DMS53 (cell line): ENCODE data around the gene PRKN.

Experiments
- DNase-seq: peaks from one replicate; lab custom pipeline; 2025; lab: John Stamatoyannopoulos, UW

Gene PRKN

GRCh38 chr6:161596807-161597520, 1130.6 kb downstream of the PRKN start:
- DNase-seq: peak; percentile 19

GRCh38 chr6:161594412-161594811, 1133.2 kb downstream of the PRKN start:
- no peak for DNase-seq

GRCh38 chr6:161590961-161591627, 1136.5 kb downstream of the PRKN start:
- DNase-seq: no peak

GRCh38 chr6:161586887-161587286, 1140.7 kb downstream of the PRKN start:
- no peak for DNase-seq

DNA sequence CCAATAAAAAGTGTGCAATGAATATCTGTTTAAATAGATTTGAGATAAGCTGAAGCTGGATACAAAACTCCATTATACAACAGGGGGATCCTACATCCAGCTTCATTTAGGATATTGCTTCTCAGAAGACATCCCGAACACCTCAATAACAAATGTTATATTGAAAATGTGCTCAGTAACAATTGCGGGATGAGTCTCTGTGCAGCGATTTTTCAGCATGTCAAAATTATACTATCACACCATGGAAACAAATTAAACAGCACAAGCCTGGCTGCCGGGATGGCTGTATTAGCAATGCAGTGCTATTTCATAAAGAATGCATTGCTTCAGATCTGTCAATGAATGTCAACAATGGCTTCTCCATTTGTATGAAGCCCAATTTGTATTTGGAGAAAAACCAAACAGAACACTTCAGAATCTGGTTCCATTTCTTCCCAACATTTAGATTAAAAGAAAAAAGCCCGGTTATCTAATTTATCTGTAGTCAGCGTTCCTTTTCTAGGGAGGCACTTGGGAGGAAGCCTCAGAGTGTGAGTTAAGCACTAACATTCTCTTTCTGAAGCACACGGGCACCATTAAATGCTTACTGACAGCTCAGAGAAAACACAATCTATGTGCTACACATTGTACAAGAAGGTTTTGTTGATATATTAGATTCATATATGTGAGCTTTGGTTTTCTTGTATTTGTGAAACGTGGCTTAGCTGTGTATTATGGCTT, 1142.8 kb downstream of the PRKN start:
- DNase-seq: no peak

- no peak for DNase-seq
Observed at GRCh38 chr6:161584051-161584450, 1143.5 kb downstream of the PRKN start.

DNA sequence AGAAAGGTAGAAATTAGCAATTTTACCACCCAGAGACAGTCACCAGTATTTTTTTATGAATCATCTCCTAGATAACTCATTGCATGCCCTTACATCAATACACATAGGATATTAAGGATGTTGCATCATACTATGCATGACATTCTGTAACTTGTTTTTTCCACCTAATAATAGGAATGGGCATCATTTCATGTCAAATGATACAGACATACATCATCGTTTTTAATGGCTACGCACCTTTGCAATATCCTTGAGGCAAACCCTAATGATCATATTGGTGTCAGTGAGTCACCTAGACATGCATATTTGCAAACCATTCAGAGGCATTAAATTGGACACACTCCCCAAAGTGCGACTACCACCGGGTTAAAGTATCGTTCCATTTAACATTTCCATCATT, 1144.0 kb downstream of the PRKN start:
- DNase-seq: no peak

GRCh38 chr6:161578478-161578877, 1149.1 kb downstream of the PRKN start:
- peak; percentile 26 for DNase-seq

- no peak for DNase-seq
Observed at GRCh38 chr6:161575523-161576254, 1151.9 kb downstream of the PRKN start.

DNA sequence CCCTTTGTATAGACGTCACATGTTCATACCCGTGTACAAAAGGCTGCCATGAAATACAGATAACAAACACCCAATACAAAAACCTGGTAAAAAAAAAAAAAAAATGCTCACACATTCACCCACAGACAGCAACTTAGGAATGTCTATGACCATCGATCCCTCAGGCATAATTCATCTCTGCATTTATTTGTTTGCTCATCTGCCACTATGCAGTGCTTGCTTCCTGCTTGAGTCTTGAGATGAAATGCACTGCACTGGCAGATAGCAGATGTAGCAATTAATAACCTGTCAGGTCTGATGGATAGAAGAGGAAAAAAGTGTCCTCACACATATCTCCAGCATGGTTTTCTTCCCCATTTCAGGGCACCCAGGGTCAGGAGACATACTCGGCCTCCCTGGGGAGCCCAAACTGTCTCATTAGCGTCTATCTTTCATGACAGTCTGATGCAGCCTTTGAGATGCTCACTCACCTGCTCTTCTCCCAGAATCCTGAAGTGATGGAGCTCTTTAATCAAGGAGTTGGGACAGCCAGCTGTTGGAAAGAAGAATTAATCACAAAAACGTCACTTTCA, 1158.6 kb downstream of the PRKN start:
- DNase-seq: peak; percentile 80

- DNase-seq: no peak
Observed at GRCh38 chr6:161564952-161565351, 1162.6 kb downstream of the PRKN start.

GRCh38 chr6:161561908-161562307, 1165.7 kb downstream of the PRKN start:
- DNase-seq: no peak

GRCh38 chr6:161557333-161558107, 1170.0 kb downstream of the PRKN start:
- DNase-seq: peak; percentile 4

DNA sequence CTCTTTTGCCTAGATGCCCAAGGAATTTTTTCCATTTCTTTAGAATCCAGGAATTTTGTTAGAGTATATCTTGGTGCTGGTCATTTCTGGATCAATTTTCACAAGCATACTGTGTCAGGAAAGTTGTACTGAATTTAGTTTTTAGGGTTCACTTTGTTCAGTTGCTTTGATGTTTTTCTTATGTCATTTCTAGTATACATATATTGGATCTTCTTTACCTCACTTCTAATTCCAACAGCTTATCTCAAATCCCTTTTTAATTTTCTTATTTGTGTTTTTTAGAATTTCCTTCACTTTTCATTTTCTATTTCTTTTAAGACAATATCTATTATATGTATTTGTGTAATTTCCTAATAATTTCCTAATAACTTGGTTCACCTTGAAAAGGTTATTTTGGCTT, 1172.7 kb downstream of the PRKN start:
- DNase-seq: peak; percentile 12

GRCh38 chr6:161549977-161550655, 1177.5 kb downstream of the PRKN start:
- DNase-seq: peak; percentile 97

- peak; percentile 33 for DNase-seq
Observed at GRCh38 chr6:161548713-161549296, 1178.8 kb downstream of the PRKN start.

- DNase-seq: peak; percentile 79
Observed at GRCh38 chr6:161547617-161548016, 1179.9 kb downstream of the PRKN start.

DNA sequence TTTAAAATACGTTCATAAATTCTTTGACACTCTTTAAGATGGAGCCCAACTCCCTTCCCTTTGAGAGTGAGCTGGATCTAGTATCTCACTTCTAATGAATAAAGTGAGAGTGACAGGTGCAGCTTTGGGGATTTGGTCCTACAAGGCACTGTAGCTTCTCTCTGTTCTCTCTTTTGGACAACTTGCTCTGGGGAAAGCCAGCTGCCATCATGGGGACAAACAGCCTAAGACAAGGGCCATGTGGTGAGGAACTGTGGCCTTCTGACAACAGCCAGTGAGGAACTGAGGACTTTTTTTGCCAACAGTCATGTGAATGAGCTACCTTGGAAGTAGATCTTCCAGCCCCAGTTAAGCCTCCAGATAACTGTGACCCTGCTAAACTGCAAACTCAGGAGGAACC, 1180.9 kb downstream of the PRKN start:
- no peak for DNase-seq

- DNase-seq: peak; percentile 8
Observed at GRCh38 chr6:161545741-161546140, 1181.8 kb downstream of the PRKN start.

DNA sequence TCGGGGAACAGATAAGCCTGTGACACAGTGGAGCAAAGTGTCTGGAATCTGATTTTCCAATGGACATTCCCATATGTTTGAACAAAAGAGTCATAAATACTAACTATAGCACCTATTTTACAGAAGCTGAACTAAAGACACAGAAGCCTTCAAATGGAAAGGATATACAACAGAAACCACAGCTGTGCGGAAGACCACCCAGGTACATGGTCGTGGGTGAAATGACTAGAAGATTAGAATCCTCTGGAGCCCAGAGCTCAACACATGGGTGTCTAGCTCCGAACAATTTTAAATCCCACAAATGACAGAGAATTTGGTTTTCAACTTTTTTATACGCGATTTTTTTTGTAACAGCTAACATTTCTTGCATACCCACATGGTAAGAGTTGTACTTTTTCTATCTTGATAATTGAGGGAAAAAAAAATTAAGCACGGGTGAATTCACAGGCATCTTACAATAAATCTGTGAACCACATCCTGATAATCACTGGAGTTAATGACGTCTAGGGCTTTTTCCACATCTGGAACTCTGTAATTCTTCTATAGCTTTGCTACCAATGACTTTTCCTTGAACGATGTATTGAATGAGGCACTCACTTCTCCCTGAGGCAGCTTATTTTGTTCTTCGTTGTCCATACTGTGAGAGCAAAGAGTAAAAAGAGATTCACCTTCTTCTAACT, 1182.6 kb downstream of the PRKN start:
- no peak for DNase-seq
